Measurements from ENCODE around the gene FBXL3.

Gene FBXL3

GRCh38 chr13:77026861-77027621 lies at the start of gene FBXL3:
Gene FBXL3, minus strand, starts transcription at chr13:77027159. Its CDS starts 5,299 bp downstream, at chr13:77021860.
- DNase-seq = peak; percentile 63

GRCh38 chr13:77067519-77067918 lies 40.6 kb upstream of the FBXL3 start:
- no peak for DNase-seq

GRCh38 chr13:77065461-77066147 lies 38.6 kb upstream of the FBXL3 start:
- DNase-seq = no peak

GRCh38 chr13:77062097-77062496 lies 35.1 kb upstream of the FBXL3 start:
- no peak for DNase-seq

- no peak for DNase-seq
Measured at GRCh38 chr13:77061362-77061761, 34.4 kb upstream of the FBXL3 start.

GRCh38 chr13:77056886-77057285 lies 29.9 kb upstream of the FBXL3 start:
- no peak for DNase-seq

GRCh38 chr13:77056382-77056781 lies 29.4 kb upstream of the FBXL3 start:
- DNase-seq = no peak

GRCh38 chr13:77055158-77055557 lies 28.2 kb upstream of the FBXL3 start:
- DNase-seq = no peak

GRCh38 chr13:77053192-77053591 lies 26.2 kb upstream of the FBXL3 start:
- DNase-seq = no peak

GRCh38 chr13:77048681-77049080 lies 21.7 kb upstream of the FBXL3 start:
- no peak for DNase-seq

- DNase-seq = no peak
Measured at GRCh38 chr13:77047649-77048343, 20.8 kb upstream of the FBXL3 start.

GRCh38 chr13:77042566-77043177 lies 15.7 kb upstream of the FBXL3 start:
- no peak for DNase-seq

- no peak for DNase-seq
Measured at GRCh38 chr13:77040835-77041234, 13.9 kb upstream of the FBXL3 start.

GRCh38 chr13:77040076-77040475 lies 13.1 kb upstream of the FBXL3 start:
- DNase-seq = peak; percentile 42

- DNase-seq = no peak
Measured at GRCh38 chr13:77038907-77039480, 12.0 kb upstream of the FBXL3 start.

GRCh38 chr13:77036279-77036678 lies 9.3 kb upstream of the FBXL3 start:
- no peak for DNase-seq

- no peak for DNase-seq
Measured at GRCh38 chr13:77034881-77035280, 7.9 kb upstream of the FBXL3 start.

GRCh38 chr13:77033717-77034302 lies 6.9 kb upstream of the FBXL3 start:
- DNase-seq = no peak

GRCh38 chr13:77031656-77032243 lies 4.8 kb upstream of the FBXL3 start:
- no peak for DNase-seq

- DNase-seq = no peak
Measured at GRCh38 chr13:77029436-77029835, 2.5 kb upstream of the FBXL3 start.

GRCh38 chr13:77028202-77028601 lies 1.2 kb upstream of the FBXL3 start:
- peak; percentile 44 for DNase-seq

- DNase-seq = peak; percentile 60
Measured at GRCh38 chr13:77026255-77026860, 601 bp downstream of the FBXL3 start.

Data from NCI-H510A (cell line).